Coronary artery (tissue), 2 donors: ENCODE measurements around the gene PPP2R5A.

Experiments used
- DNase-seq: peaks from one replicate; pipeline ENCODE4 v3.0.0-alpha.2; 2017; ENCODE audit warnings: low spot score
- H3K27ac ChIP-seq, 2 donors: fragments of 200-600 bp; sonication (generic); one replicate each; pipeline ENCODE4 v1.5.1; 2016 to 2019
- H3K4me3 ChIP-seq: fragments of 200-600 bp; sonication (generic); 2 replicates; pipeline ENCODE4 v1.5.1; 2016; ENCODE audit warnings: mild to moderate bottlenecking, moderate library complexity
- CTCF ChIP-seq: fragments of 200-600 bp; sonication (generic); IDR thresholded peaks from one replicate; pipeline ENCODE4 v1.5.1; 2019; ENCODE audit warnings: antibody characterized with exemption

PPP2R5A gene

GRCh38 chr1:212329105-212329504 lies 43.9 kb downstream of the PPP2R5A start:
- no peak for TF ChIP-seq CTCF

GRCh38 chr1:212341090-212341489 lies 55.9 kb downstream of the PPP2R5A start:
- no peak for TF ChIP-seq CTCF
- no peak for DNase-seq
- Histone ChIP-seq H3K27ac (no peak overlapping the region), H3K4me3 (no peak overlapping the region)

More at GRCh38 chr1:212329105-212329504, 43.9 kb downstream of the PPP2R5A start:
- Histone ChIP-seq H3K4me3 (no peak overlapping the region), H3K27ac (no peak overlapping the region)
- no peak for DNase-seq

- no peak for TF ChIP-seq CTCF
- H3K27ac ChIP-seq, result no peak overlapping the region
- DNase-seq, result no peak
- no peak overlapping the region for H3K4me3 ChIP-seq
Observed at GRCh38 chr1:212344905-212345304, 59.7 kb downstream of the PPP2R5A start.

- Histone ChIP-seq H3K4me3 (no peak overlapping the region), H3K27ac (no peak overlapping the region)
- DNase-seq, result no peak
- TF ChIP-seq CTCF, result no peak
Observed at GRCh38 chr1:212346601-212347000, 61.4 kb downstream of the PPP2R5A start.

- Histone ChIP-seq H3K4me3 (no peak overlapping the region), H3K27ac (no peak overlapping the region)
- no peak for TF ChIP-seq CTCF
- DNase-seq, result no peak
Observed at GRCh38 chr1:212351588-212352362, 66.6 kb downstream of the PPP2R5A start.

GRCh38 chr1:212353181-212353580 lies 68.0 kb downstream of the PPP2R5A start:
- TF ChIP-seq CTCF, result no peak
- H3K27ac ChIP-seq, result no peak overlapping the region
- DNase-seq, result no peak
- H3K4me3 ChIP-seq, result no peak overlapping the region

GRCh38 chr1:212354464-212354863 lies 69.3 kb downstream of the PPP2R5A start:
- no peak for DNase-seq
- Histone ChIP-seq H3K4me3 (no peak overlapping the region), H3K27ac (no peak overlapping the region)
- TF ChIP-seq CTCF, result no peak
